Gastrocnemius medialis (tissue), 4 donors: Measurements from ENCODE around the gene MEGF6. TPM values are rescaled to one million over a fixed set of nuclear protein-coding genes. Genes with fewer than 3 reads are reported as not detected.

Source experiments
- ATAC-seq, 2 donors: fragments of 150-250 bp; one replicate each; pipeline ENCODE4 v1.9.1; 2016
- DNase-seq, 2 donors: peaks; one replicate each; pipeline ENCODE4 v3.0.0-alpha.2; 2019
- H3K27ac ChIP-seq, 4 donors: fragments of 200-600 bp; sonication (generic); 1 replicate in 1 of 4; 2 replicates in 3 of 4; pipeline ENCODE4 v1.5.1; 2016 to 2018; ENCODE audit warnings: mild to moderate bottlenecking in 2 of 4, moderate library complexity in 1 of 4
- H3K27me3 ChIP-seq, 3 donors: fragments of 200-600 bp; sonication (generic) in 2 of 3; 1 replicate in 1 of 3; 2 replicates in 2 of 3; pipeline versions ENCODE4 v1.5.1 to v1.6.0; 2016 to 2019; ENCODE audit warnings: mild to moderate bottlenecking in 1 of 3, moderate library complexity in 1 of 3
- H3K36me3 ChIP-seq, 2 donors: fragments of 200-600 bp; sonication (generic) in 1 of 2; one replicate each; pipeline ENCODE4 v1.5.1; 2017 to 2018
- H3K4me1 ChIP-seq, 2 donors: fragments of 200-600 bp; sonication (generic) in 1 of 2; one replicate each; pipeline ENCODE4 v1.5.1; 2016 to 2017; ENCODE audit warnings: mild to moderate bottlenecking in 2 of 2
- H3K4me3 ChIP-seq, 4 donors: fragments of 200-600 bp; sonication (generic) in 3 of 4; 1 replicate in 1 of 4; 2 replicates in 3 of 4; pipeline ENCODE4 v1.5.1; 2016 to 2019; ENCODE audit warnings: mild to moderate bottlenecking in 2 of 4
- H3K9me3 ChIP-seq, 3 donors: fragments of 200-600 bp; sonication (generic) in 2 of 3; 1 replicate in 1 of 3; 2 replicates in 2 of 3; pipeline ENCODE4 v1.5.1; 2016 to 2019
- POLR2A ChIP-seq, 2 donors: fragments of 450-650 bp; IDR thresholded peaks; one replicate each; pipeline ENCODE4 v1.6.1; 2017; ENCODE audit warnings: antibody characterized with exemption in 2 of 2, mild to moderate bottlenecking in 2 of 2, moderate library complexity in 2 of 2
- in situ Hi-C, 4 donors: fragments of 200-750 bp; cut with MboI; loops; one replicate each; pipeline versions ENCODE4 v1.15.0 to v1.8.0; 2017; ENCODE audit warnings: low sequenced_read_pairs in 4 of 4
- intact Hi-C: fragments of 100-400 bp; cut with DNase I; formaldehyde crosslinking; loops from one replicate; pipeline ENCODE4 v1.15.1; 2023; ENCODE audit warnings: low total_unique reads
- total RNA-seq, 4 donors: library from RNA; depleted of rRNA; stranded (reverse); fragments of >200 nt; gene quantifications; one replicate each; pipeline versions ENCODE4 v1.1.0 to v1.2.3, GENCODE V29; 2016
- TF ChIP-seq, protein P1 (sequence below), 5 experiments: fragments of 450-650 bp in 3 of 5; fragments of 200-600 bp in 2 of 5; sonication (generic) in 2 of 5; IDR thresholded peaks in 4 of 5; conservative IDR thresholded peaks in 1 of 5; 1 replicate in 4 of 5; 2 replicates in 1 of 5; pipeline ENCODE4 v1.5.1; 2016 to 2019; ENCODE audit warnings: antibody characterized with exemption in 5 of 5, mild to moderate bottlenecking in 3 of 5, moderate library complexity in 3 of 5

The MEGF6 gene
- total RNA-seq, 4 donors from 2014 or later: 1.9 to 5.7 (median 4.9) TPM

DNA sequence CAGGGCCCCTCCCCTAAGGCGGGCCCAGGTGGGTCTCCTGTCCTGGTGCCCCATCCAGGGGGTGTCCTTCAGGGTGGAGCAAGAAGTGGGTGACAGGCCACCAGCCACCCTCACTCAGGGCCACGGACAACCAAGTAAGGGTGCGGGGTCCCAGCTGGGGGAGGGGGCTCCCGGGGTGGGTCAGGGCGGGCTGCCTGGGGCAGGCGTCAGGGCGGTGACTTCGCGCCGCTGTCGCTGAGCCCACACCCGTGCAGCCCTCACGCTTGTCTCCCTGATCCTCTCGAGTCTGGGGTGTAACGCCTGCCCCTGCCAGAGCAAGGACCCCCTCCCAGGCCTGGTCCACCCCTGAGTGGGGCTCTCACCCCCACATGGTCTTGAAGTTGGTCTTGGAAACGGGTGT is 134.6 kb downstream of the MEGF6 start:
- DNase-seq: no peak
- no peak overlapping the region for H3K27ac ChIP-seq
- ATAC-seq: no peak

DNA sequence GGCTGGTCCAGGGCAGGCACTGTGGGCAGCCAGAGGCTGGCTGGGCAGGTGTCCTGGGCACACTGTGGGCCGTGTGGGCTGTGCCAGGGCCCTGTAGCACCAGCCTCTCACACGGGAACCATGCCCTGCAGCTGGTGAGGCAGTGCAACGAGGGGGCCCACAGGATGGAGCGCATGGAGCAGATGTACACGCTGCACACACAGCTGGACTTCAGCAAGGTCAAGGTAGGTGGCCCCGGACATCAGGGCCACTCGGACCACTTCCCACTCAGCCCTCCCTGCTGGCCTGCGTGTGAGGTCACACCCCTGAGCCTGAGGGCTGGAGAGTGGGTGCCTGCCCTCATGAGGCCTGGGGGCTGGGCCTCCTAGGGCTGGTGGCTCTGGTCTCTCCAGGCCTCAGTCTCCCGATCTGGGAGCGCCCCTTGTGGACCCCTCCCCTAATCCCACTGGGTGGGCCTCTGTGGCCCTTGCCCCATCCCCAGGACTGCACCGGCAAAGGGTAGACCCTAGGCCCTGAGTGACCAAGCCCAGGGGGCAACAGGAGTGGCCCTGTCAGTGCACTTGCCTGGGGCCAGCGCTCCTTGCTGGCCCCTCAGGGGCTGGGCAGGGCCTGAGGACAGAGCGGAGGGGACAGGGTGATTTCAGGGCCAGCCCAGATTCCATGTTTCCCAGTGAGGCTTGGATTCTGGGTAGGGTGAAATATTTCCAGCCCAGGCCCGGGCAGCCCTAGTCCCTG is 135.3 kb downstream of the MEGF6 start:
- Histone ChIP-seq H3K27me3 (no peaks in the 10 kb centered on the region), H3K4me3 (no peak overlapping the region), H3K4me1 (no peaks in the 10 kb centered on the region), H3K36me3 (no peaks in the 10 kb centered on the region), H3K27ac (no peak overlapping the region), H3K9me3 (no peaks in the 10 kb centered on the region)
- ATAC-seq (no peak), DNase-seq (no peak)
- in situ Hi-C loops: no loop called here
- no peak for TF ChIP-seq POLR2A (IDR thresholded peaks at IDR 0.05)
- TF ChIP-seq, protein P1, sequence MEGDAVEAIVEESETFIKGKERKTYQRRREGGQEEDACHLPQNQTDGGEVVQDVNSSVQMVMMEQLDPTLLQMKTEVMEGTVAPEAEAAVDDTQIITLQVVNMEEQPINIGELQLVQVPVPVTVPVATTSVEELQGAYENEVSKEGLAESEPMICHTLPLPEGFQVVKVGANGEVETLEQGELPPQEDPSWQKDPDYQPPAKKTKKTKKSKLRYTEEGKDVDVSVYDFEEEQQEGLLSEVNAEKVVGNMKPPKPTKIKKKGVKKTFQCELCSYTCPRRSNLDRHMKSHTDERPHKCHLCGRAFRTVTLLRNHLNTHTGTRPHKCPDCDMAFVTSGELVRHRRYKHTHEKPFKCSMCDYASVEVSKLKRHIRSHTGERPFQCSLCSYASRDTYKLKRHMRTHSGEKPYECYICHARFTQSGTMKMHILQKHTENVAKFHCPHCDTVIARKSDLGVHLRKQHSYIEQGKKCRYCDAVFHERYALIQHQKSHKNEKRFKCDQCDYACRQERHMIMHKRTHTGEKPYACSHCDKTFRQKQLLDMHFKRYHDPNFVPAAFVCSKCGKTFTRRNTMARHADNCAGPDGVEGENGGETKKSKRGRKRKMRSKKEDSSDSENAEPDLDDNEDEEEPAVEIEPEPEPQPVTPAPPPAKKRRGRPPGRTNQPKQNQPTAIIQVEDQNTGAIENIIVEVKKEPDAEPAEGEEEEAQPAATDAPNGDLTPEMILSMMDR (IDR thresholded peaks at IDR 0.05 in 4 of 5, conservative IDR thresholded peaks at IDR 0.05 in 1 of 5): no peak
- intact Hi-C loops: no loop called here

More for the DNA sequence above, 134.6 kb downstream of the MEGF6 start:
- Histone ChIP-seq H3K4me1 (no peaks in the 10 kb centered on the region), H3K36me3 (no peaks in the 10 kb centered on the region), H3K27me3 (no peaks in the 10 kb centered on the region), H3K9me3 (no peaks in the 10 kb centered on the region), H3K4me3 (no peak overlapping the region)
- TF ChIP-seq, protein P1 (IDR thresholded peaks at IDR 0.05 in 4 of 5, conservative IDR thresholded peaks at IDR 0.05 in 1 of 5): no peak
- TF ChIP-seq POLR2A (IDR thresholded peaks at IDR 0.05): no peak
- intact Hi-C loops (no loop called here), in situ Hi-C loops (no loop called here)

DNA sequence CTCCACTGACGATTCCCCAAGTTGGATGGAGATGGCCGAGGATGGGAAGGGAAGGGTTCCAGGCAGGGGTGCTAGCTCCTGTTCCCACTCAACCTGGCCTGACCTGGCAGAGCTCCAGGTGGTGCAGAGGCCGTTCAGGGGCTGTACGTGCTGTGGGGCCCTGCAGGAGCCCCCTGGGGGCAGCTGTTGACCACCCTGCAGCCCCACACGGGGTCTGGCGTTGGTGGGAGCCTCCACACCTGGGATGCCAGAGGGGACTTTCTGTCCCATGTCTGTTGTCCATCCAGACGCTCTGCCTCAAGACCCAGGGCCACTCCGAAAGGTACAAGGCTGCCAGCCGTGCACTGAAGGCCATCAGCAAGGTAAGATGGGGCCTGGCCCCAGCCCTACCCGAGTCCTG is 136.9 kb downstream of the MEGF6 start:
- in situ Hi-C loops: no loop called here
- no peaks in the 10 kb centered on the region for H3K4me1 ChIP-seq

DNA sequence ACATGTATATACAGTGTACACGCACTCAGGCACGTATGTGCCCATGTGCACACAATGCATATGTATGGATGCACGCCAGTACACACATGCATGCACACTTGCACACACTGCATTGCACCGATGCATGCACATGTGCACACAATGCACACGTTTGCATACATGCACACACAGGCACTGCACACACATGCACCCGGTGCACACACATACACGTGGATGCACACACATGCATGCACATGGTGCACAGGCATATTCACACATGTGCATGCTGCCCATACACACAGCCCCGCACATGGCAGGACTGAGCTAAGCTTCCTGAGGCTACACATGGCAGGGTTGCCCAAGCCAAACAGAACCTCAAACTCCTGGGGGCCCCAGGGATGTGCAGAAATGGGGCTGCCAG is 137.3 kb downstream of the MEGF6 start:
- intact Hi-C loops (no loop called here), in situ Hi-C loops (no loop called here)
- ATAC-seq: no peak
- DNase-seq: no peak
- H3K4me3 ChIP-seq: no peak overlapping the region
- H3K4me1 ChIP-seq: no peaks in the 10 kb centered on the region
- TF ChIP-seq, protein P1 (IDR thresholded peaks at IDR 0.05 in 4 of 5, conservative IDR thresholded peaks at IDR 0.05 in 1 of 5): no peak
- TF ChIP-seq POLR2A (IDR thresholded peaks at IDR 0.05): no peak
- H3K36me3 ChIP-seq: no peaks in the 10 kb centered on the region
- H3K27me3 ChIP-seq: no peaks in the 10 kb centered on the region
- H3K27ac ChIP-seq: no peak overlapping the region
- no peaks in the 10 kb centered on the region for H3K9me3 ChIP-seq

More for the DNA sequence above, 136.9 kb downstream of the MEGF6 start:
- no peak for DNase-seq
- no peak overlapping the region for H3K27ac ChIP-seq
- ATAC-seq: no peak
- H3K4me3 ChIP-seq: no peak overlapping the region
- H3K36me3 ChIP-seq: no peaks in the 10 kb centered on the region
- TF ChIP-seq POLR2A (IDR thresholded peaks at IDR 0.05): no peak
- intact Hi-C loops: no loop called here
- H3K9me3 ChIP-seq: no peaks in the 10 kb centered on the region
- no peaks in the 10 kb centered on the region for H3K27me3 ChIP-seq

- TF ChIP-seq, protein P1 (IDR thresholded peaks at IDR 0.05 in 4 of 5, conservative IDR thresholded peaks at IDR 0.05 in 1 of 5): no peak
- no peak for TF ChIP-seq POLR2A (IDR thresholded peaks at IDR 0.05)
- Histone ChIP-seq H3K4me1 (no peaks in the 10 kb centered on the region), H3K27ac (no peak overlapping the region), H3K9me3 (no peaks in the 10 kb centered on the region), H3K36me3 (no peaks in the 10 kb centered on the region), H3K4me3 (no peak overlapping the region), H3K27me3 (no peaks in the 10 kb centered on the region)
- ATAC-seq (no peak), DNase-seq (no peak)
- intact Hi-C loops: no loop called here
- in situ Hi-C loops: no loop called here
Observed at GRCh38 chr1:3473381-3473844, 137.9 kb downstream of the MEGF6 start.
